ENCODE measurements around the gene COX6B2. TPM values are rescaled to one million over a fixed set of nuclear protein-coding genes. Genes with fewer than 3 reads are reported as not detected.

The COX6B2 gene
- total and polyA plus RNA-seq, 2 donors (not counting 1 experiment from before 2014, with no cell fraction given): 0.14 to 0.17 TPM

GRCh38 chr19:55362990-55363716 is 8.6 kb upstream of the COX6B2 start, which contains the start of gene GARIN5B:
Gene GARIN5B, minus strand, starts transcription at chr19:55363260. Its CDS starts 194 bp downstream, at chr19:55363066.
- no peak within 1 kb of the TSS for H3K4me3 ChIP-seq (replicated peaks in 1 of 4; ENCODE audit: control extremely low read depth in 1 of 4, insufficient read depth in 1 of 4, low read depth in 3 of 4, low read length in 4 of 4)

GRCh38 chr19:55362174-55362989 is 7.9 kb upstream of the COX6B2 start:
- H4K20me1 ChIP-seq (ENCODE audit: control insufficient read depth, extremely low read depth, insufficient read depth, low read length): no peaks in the 10 kb centered on the region
- no peak for DNase-seq (ENCODE audit: low read depth in 2 of 2)
- no peak overlapping the region for H2AFZ ChIP-seq (ENCODE audit: low read length)
- H3K79me2 ChIP-seq (ENCODE audit: control insufficient read depth, insufficient read depth, low read length): no peaks in the 10 kb centered on the region
- H3K9me3 ChIP-seq (ENCODE audit: control insufficient read depth, insufficient read depth, low read depth, low read length): no peaks in the 10 kb centered on the region
- no peak overlapping the region for H3K4me3 ChIP-seq (replicated peaks in 1 of 4; ENCODE audit: control extremely low read depth in 1 of 4, insufficient read depth in 1 of 4, low read depth in 3 of 4, low read length in 4 of 4)
- TF ChIP-seq EZH2 (IDR thresholded peaks at IDR 0.05; ENCODE audit: low read length, missing control alignments) (no peak), CTCF (conservative IDR thresholded peaks at IDR 0.05 in 1 of 2, IDR thresholded peaks at IDR 0.05 in 1 of 2; ENCODE audit: low read depth in 1 of 2, low read length in 2 of 2) (no peak)
- H3K27me3 ChIP-seq (ENCODE audit: control insufficient read depth, insufficient read depth, low read length): no peaks in the 10 kb centered on the region
- no peaks in the 10 kb centered on the region for H3K36me3 ChIP-seq (ENCODE audit: control insufficient read depth, insufficient read depth, low read length)
- H3K4me2 ChIP-seq (ENCODE audit: extremely low read depth, insufficient read depth, low read length): no peak overlapping the region
- no peaks in the 10 kb centered on the region for H3K4me1 ChIP-seq (ENCODE audit: control insufficient read depth, extremely low read depth, insufficient read depth, low read length)
- no peak overlapping the region for H3K27ac ChIP-seq (ENCODE audit: insufficient read depth, low read length)
- no peak overlapping the region for H3K9ac ChIP-seq (ENCODE audit: insufficient read depth, low read length)

More at GRCh38 chr19:55362990-55363716, 8.6 kb upstream of the COX6B2 start, which contains the start of gene GARIN5B:
- H3K36me3 ChIP-seq (ENCODE audit: control insufficient read depth, insufficient read depth, low read length): no peaks in the 10 kb centered on the region
- no peaks in the 10 kb centered on the region for H3K4me1 ChIP-seq (ENCODE audit: control insufficient read depth, extremely low read depth, insufficient read depth, low read length)
- no peak for DNase-seq (ENCODE audit: low read depth in 2 of 2)
- no peaks in the 10 kb centered on the region for H3K27me3 ChIP-seq (ENCODE audit: control insufficient read depth, insufficient read depth, low read length)
- no peak within 1 kb of the TSS for H3K9ac ChIP-seq (ENCODE audit: insufficient read depth, low read length)
- H4K20me1 ChIP-seq (ENCODE audit: control insufficient read depth, extremely low read depth, insufficient read depth, low read length): no peaks in the 10 kb centered on the region
- TF ChIP-seq EZH2 (IDR thresholded peaks at IDR 0.05; ENCODE audit: low read length, missing control alignments): no peak
- no peak for TF ChIP-seq CTCF (conservative IDR thresholded peaks at IDR 0.05 in 1 of 2, IDR thresholded peaks at IDR 0.05 in 1 of 2; ENCODE audit: low read depth in 1 of 2, low read length in 2 of 2)
- H3K9me3 ChIP-seq (ENCODE audit: control insufficient read depth, insufficient read depth, low read depth, low read length): no peaks in the 10 kb centered on the region
- no peak within 1 kb of the TSS for H3K4me2 ChIP-seq (ENCODE audit: extremely low read depth, insufficient read depth, low read length)
- no peak within 1 kb of the TSS for H2AFZ ChIP-seq (ENCODE audit: low read length)
- no peaks in the 10 kb centered on the region for H3K79me2 ChIP-seq (ENCODE audit: control insufficient read depth, insufficient read depth, low read length)
- no peak within 1 kb of the TSS for H3K27ac ChIP-seq (ENCODE audit: insufficient read depth, low read length)

GRCh38 chr19:55360902-55361301 is 6.4 kb upstream of the COX6B2 start:
- no peaks in the 10 kb centered on the region for H4K20me1 ChIP-seq (ENCODE audit: control insufficient read depth, extremely low read depth, insufficient read depth, low read length)
- no peaks in the 10 kb centered on the region for H3K9me3 ChIP-seq (ENCODE audit: control insufficient read depth, insufficient read depth, low read depth, low read length)
- no peak overlapping the region for H3K4me2 ChIP-seq (ENCODE audit: extremely low read depth, insufficient read depth, low read length)
- no peak for DNase-seq (ENCODE audit: low read depth in 2 of 2)
- no peak overlapping the region for H2AFZ ChIP-seq (ENCODE audit: low read length)
- H3K27ac ChIP-seq (ENCODE audit: insufficient read depth, low read length): no peak overlapping the region
- H3K79me2 ChIP-seq (ENCODE audit: control insufficient read depth, insufficient read depth, low read length): no peaks in the 10 kb centered on the region
- TF ChIP-seq CTCF (conservative IDR thresholded peaks at IDR 0.05 in 1 of 2, IDR thresholded peaks at IDR 0.05 in 1 of 2; ENCODE audit: low read depth in 1 of 2, low read length in 2 of 2) (no peak), EZH2 (IDR thresholded peaks at IDR 0.05; ENCODE audit: low read length, missing control alignments) (no peak)
- no peaks in the 10 kb centered on the region for H3K36me3 ChIP-seq (ENCODE audit: control insufficient read depth, insufficient read depth, low read length)
- H3K4me1 ChIP-seq (ENCODE audit: control insufficient read depth, extremely low read depth, insufficient read depth, low read length): no peaks in the 10 kb centered on the region
- H3K27me3 ChIP-seq (ENCODE audit: control insufficient read depth, insufficient read depth, low read length): no peaks in the 10 kb centered on the region
- no peak overlapping the region for H3K4me3 ChIP-seq (replicated peaks in 1 of 4; ENCODE audit: control extremely low read depth in 1 of 4, insufficient read depth in 1 of 4, low read depth in 3 of 4, low read length in 4 of 4)
- H3K9ac ChIP-seq (ENCODE audit: insufficient read depth, low read length): no peak overlapping the region
